ENCODE data around the gene CFAP61. TPM values are rescaled to one million over a fixed set of nuclear protein-coding genes. Genes with fewer than 3 reads are reported as not detected.
"Not testable (repeated sequence)": the region's sequence is repeated elsewhere in the genome, so short reads cannot be mapped to it uniquely, and the experiment has no call there.

The CFAP61 gene, protein sequence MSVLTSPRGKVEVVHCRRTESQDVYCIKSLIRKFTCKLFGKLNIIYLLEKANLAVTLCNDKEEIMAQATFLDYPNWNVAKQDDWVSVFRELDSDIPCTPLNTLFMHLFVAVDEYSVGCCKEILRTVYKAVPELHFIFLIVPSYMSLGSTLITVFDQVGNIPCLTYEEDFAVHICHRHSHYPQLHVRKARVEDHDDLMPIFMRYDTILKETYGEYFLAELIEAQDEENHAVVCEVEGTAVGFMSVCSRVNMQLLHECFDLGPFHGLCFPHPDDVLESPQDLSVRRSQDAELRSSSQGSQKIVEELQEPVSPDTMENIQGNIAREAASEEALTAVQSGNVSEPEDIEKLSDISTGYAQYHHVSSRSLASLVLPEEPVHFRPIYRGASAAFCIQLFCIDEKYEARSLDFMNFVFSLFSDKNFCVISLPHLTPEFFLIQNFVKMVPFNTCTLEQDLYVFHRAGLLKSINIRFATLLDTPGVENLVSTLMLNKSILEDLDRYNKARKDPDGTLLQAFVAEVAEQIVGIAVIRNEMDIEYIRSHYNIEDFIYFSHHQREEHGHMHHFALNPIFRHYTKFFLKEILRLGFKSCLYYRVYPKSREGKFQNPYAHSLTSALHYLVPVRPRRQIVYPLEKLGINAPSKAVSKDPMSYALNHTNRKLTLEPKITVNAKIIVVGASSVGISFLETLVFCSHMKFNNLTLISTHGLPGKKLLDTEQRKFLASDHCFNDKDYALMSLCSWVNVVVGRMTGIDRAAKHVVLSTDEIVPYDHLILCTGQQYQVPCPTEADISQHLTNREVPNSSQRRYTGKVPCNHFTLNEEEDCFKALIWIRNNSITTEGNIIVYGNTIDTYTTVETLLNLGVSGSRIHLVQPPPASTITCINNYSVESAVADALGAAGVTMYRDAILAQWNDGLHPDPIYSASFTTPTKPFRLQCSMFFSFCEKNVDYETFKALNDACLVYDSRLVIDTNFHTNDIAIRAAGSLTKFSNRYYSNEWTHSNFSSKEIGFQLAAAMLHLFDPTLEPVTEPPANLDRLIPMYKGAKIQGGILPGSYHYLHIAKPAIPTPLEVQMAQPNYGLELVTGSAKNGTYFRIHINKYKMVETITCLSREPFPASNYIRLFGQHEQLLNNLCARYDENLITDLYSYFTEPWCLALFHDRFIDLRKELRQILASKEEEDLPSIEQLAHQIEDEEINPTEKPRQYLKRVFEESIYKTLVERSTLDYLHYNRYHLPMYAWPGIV
- not detected for total RNA-seq
- long read RNA-seq, partial matches to known transcripts: 0 of 1 reads
- long read RNA-seq, other reads (novel, unspliced or antisense): 1 of 1 reads

DNA sequence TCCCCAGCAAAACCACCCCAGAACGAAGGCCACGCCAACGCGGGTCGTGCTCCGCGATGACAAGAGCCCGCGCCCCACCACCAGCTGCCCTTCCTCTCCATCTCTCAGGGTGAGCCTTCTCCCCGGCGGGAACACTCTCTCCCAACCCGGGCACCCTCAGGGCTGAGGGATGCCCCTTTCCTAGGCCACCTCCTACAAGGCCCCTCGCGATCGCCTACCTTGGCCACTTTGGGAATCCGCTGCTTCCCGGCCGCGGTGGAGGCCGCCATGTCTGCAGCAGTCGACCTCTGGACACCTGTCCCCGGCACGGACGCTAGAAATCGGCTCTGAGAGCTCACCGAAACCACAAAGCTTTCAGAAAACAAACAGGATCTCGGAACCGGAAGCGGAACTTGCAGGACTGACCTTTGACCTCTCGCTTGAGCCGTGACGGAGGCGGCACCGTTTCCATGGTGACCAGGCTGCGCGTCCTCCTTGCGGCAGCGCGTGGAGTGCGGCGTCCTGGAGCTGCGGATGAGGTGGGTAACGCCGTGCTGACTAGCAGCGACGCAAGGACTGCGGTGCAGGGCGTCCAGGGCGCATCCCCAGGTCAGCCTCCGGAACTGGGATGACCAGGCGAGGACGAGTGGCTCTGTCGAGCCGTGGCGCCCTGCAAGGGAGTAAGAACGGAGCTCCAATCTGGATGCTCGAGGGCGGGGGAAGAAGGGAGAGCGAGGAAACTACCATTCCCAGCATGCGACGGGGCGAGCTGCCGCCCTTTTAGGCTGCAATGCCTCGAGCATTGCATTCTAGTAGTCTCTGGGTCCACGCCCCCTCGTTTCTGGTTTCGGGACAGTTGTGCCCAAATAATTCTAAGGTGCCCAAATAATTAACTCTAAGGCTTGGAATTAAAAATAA is at the start of gene CFAP61, which contains the start of gene CRNKL1:
CFAP61 (plus strand) TSS at position 459 of the 897 bp plus-strand sequence. CDS start 4,122 bp downstream, outside the sequence.
CRNKL1 (minus strand) TSS at position 393 of the 897 bp plus-strand sequence; CDS start at position 269, 124 bp downstream.
- Histone ChIP-seq H3K27me3 (no peaks in the 10 kb centered on the region), H3K9me3 (no peaks in the 10 kb centered on the region), H3K4me3 (peak within 1 kb of the TSS; percentile 99), H3K36me3 (peaks cover 31% of the 10 kb centered on the region), H3K4me1 (peaks cover 15% of the 10 kb centered on the region), H3K27ac (peak within 1 kb of the TSS; percentile 89)
- no peak for TF ChIP-seq CTCF (IDR thresholded peaks at IDR 0.05)
- intact Hi-C loops (cut with DNase I): no loop called here
- peak; percentile 99 for ATAC-seq
- peak; percentile 98 for DNase-seq

DNA sequence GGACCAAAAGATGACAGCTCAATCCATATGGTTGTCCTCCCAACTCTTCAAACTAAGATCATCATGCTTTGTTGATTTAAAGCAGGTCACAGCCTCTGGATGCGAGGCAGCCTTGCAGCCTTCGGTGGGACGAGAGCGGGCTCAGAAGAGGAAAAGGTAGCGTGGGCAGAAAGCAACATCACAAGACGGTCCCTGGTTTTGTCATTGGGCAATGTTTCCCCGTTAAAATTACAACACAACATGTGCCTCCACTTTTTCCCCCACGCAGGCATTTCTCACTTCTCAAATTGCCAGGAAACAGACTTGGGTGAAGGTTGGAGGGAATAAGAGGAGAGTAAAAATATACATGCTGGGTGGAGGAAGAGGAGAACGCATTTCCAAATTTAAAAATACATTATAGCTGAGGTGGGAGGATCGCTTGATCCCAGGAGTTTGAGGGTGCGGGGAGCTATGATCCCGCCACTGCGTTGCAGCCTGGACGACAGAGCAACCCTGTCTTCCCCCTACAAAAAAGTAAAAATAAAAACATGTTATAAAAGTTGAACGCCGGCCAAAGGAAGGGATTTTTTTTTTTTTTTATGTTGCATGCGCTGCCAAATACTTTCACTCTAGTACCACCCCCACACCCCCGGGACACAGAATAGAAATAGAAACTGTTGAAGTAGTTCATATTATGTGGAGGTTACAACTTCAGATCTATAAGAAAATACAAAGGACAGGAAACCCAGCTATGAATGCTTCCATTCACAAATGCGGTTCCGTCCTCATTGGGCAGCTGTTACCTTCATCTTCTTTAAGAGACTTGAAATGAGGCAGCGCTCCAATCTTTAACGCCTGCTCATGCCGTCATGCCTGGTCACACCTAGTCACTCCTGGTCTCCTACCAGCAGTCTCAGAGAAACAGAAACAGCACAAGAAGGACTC is 49.0 kb upstream of the CFAP61 start:
- TF ChIP-seq CTCF (IDR thresholded peaks at IDR 0.05): no peak
- Histone ChIP-seq H3K27me3 (no peaks in the 10 kb centered on the region), H3K4me3 (peak overlapping the region; percentile 5), H3K36me3 (peaks cover 47% of the 10 kb centered on the region), H3K27ac (peak overlapping the region; percentile 72), H3K4me1 (peaks cover 27% of the 10 kb centered on the region), H3K9me3 (no peaks in the 10 kb centered on the region)
- intact Hi-C loops (cut with DNase I): no loop called here
- peak; percentile 69 for ATAC-seq
- no peak for DNase-seq

DNA sequence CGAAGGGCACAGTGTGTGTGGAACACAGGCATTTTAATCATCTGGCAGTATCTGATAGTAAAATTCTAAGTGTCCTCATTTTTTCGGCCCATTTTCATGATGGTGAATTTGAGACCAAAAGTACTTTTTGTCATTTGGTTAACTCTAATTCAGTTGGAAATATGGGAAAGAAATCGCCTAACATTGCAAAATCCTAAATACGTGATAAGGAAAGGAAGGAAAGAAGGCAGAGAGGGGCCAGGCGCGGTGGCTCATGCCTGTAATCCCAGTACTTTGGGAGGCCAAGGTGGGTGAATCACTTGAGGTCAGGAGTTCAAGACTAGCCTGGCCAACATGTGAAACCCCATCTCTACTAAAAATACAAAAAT is 48.4 kb upstream of the CFAP61 start:
- DNase-seq; ATAC-seq; intact Hi-C loops (cut with DNase I); H3K27me3 ChIP-seq; H3K9me3 ChIP-seq: not testable (repeated sequence)
- Histone ChIP-seq H3K36me3 (peaks cover 40% of the 10 kb centered on the region), H3K27ac (peak overlapping the region; percentile 72), H3K4me1 (peaks cover 27% of the 10 kb centered on the region), H3K4me3 (peak overlapping the region; percentile 5)

DNA sequence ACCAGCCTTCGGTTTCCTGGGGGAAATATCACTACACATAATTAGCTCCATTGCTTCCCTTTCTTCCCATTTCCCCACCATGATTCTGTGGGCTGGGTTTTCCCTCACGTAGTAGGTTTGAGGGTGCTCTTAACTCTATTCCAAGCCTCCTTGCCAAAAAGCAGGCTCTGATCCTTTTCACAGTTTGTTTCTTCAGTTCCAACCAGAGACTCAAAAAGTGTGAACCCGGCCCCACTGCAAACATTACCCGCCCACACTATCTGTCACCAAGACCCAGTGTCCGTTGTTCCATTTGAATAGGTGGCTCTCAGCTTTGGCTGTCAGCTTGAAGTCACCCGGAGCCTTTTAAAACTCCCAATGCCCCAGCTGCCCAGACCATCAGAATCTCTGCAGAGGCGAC is 47.0 kb upstream of the CFAP61 start:
- Histone ChIP-seq H3K27ac (no peak overlapping the region), H3K4me3 (no peak overlapping the region), H3K9me3 (no peaks in the 10 kb centered on the region), H3K36me3 (peaks cover 29% of the 10 kb centered on the region), H3K4me1 (peaks cover 28% of the 10 kb centered on the region), H3K27me3 (no peaks in the 10 kb centered on the region)
- intact Hi-C loops (cut with DNase I): no loop called here
- no peak for TF ChIP-seq CTCF (IDR thresholded peaks at IDR 0.05)
- DNase-seq (no peak), ATAC-seq (no peak)

Data from upper lobe of right lung (tissue), 1 donor.